ENCODE measurements around the gene PGM1. TPM values are rescaled to one million over a fixed set of nuclear protein-coding genes. Genes with fewer than 3 reads are reported as not detected.

Gene PGM1
- total and polyA plus RNA-seq, 2 of the 13 experiments (the other 11 are each of a cell fraction or from before 2014, with no cell fraction given), result 51.6 to 105 TPM

DNA sequence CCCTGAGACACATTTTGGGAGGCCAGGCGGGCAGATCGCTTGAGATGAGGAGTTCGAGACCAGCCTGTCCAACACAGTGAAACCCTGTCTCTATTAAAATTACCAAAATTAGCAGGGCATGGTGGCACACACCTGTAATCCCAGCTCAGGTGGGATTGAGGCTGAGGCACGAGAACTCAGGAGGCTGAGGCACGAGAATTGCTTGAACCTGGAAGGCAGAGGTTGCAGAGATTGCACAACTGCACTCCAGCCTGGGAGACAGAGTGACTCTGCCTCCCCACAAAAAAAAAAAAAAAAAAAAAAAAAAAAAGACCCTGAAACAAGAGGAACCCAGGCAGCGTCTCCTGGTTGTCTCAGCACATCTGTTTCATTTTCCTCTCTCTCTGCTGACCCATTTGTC lies 24.2 kb downstream of the PGM1 start (continued):
- TF ChIP-seq, protein P1, sequence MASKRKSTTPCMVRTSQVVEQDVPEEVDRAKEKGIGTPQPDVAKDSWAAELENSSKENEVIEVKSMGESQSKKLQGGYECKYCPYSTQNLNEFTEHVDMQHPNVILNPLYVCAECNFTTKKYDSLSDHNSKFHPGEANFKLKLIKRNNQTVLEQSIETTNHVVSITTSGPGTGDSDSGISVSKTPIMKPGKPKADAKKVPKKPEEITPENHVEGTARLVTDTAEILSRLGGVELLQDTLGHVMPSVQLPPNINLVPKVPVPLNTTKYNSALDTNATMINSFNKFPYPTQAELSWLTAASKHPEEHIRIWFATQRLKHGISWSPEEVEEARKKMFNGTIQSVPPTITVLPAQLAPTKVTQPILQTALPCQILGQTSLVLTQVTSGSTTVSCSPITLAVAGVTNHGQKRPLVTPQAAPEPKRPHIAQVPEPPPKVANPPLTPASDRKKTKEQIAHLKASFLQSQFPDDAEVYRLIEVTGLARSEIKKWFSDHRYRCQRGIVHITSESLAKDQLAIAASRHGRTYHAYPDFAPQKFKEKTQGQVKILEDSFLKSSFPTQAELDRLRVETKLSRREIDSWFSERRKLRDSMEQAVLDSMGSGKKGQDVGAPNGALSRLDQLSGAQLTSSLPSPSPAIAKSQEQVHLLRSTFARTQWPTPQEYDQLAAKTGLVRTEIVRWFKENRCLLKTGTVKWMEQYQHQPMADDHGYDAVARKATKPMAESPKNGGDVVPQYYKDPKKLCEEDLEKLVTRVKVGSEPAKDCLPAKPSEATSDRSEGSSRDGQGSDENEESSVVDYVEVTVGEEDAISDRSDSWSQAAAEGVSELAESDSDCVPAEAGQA (IDR thresholded peaks at IDR 0.05; ENCODE audit: low read depth), result no peak
- TF ChIP-seq, protein P1 (CRISPR knock-in tag; IDR thresholded peaks at IDR 0.05; ENCODE audit: borderline replicate concordance), result no peak
- TF ChIP-seq, protein P2, sequence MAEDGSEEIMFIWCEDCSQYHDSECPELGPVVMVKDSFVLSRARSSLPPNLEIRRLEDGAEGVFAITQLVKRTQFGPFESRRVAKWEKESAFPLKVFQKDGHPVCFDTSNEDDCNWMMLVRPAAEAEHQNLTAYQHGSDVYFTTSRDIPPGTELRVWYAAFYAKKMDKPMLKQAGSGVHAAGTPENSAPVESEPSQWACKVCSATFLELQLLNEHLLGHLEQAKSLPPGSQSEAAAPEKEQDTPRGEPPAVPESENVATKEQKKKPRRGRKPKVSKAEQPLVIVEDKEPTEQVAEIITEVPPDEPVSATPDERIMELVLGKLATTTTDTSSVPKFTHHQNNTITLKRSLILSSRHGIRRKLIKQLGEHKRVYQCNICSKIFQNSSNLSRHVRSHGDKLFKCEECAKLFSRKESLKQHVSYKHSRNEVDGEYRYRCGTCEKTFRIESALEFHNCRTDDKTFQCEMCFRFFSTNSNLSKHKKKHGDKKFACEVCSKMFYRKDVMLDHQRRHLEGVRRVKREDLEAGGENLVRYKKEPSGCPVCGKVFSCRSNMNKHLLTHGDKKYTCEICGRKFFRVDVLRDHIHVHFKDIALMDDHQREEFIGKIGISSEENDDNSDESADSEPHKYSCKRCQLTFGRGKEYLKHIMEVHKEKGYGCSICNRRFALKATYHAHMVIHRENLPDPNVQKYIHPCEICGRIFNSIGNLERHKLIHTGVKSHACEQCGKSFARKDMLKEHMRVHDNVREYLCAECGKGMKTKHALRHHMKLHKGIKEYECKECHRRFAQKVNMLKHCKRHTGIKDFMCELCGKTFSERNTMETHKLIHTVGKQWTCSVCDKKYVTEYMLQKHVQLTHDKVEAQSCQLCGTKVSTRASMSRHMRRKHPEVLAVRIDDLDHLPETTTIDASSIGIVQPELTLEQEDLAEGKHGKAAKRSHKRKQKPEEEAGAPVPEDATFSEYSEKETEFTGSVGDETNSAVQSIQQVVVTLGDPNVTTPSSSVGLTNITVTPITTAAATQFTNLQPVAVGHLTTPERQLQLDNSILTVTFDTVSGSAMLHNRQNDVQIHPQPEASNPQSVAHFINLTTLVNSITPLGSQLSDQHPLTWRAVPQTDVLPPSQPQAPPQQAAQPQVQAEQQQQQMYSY (CRISPR knock-in tag; IDR thresholded peaks at IDR 0.05), result no peak
- TF ChIP-seq ZBTB38 (CRISPR knock-in tag; IDR thresholded peaks at IDR 0.05) (0 out of 2 replicates have a peak, but pooled peaks have one; percentile 15), ZNF563 (CRISPR knock-in tag; IDR thresholded peaks at IDR 0.05) (no peak), CAMTA2 (CRISPR knock-in tag; IDR thresholded peaks at IDR 0.05; ENCODE audit: borderline replicate concordance) (no peak), ISL2 (CRISPR knock-in tag; IDR thresholded peaks at IDR 0.05) (no peak), ZNF362 (CRISPR knock-in tag; IDR thresholded peaks at IDR 0.05; ENCODE audit: borderline replicate concordance) (no peak)

Measured in HepG2 (cell line).